K562 (cell line): Measurements from ENCODE around the gene GALR3. TPM values are rescaled to one million over a fixed set of nuclear protein-coding genes. Genes with fewer than 3 reads are reported as not detected.

Source experiments
- ATAC-seq: fragments of 200-7000 bp; cut with Tn5 transposase; 3 replicates; pipeline ENCODE4 v1.9.1; 2020; ENCODE audit warnings: moderate library complexity
- BruUV-seq: library from RNA; stranded (reverse); fragments of 400-500 nt; replicated peaks from 2 replicates; lab custom pipeline; 2021; lab: Mats Ljungman, UMichigan
- CTCF ChIA-PET: fragments of 300-600 bp; formaldehyde crosslinking; extraction: SDS; loops from one replicate; lab custom pipeline; 2021; ENCODE audit warnings: low intra/inter-chr PET ratio; lab: Yijun Ruan, JAX
- POLR2A ChIA-PET: fragments of 300-600, 350-650 bp; sonication (Branson Sonifier 250); formaldehyde crosslinking; extraction: SDS; loops from one replicate; lab custom pipeline; 2021; ENCODE audit warnings: antibody characterized with exemption, inconsistent platforms; lab: Yijun Ruan, JAX
- DNase-seq, 4 experiments: peaks; one replicate each; pipeline versions ENCODE4 v3.0.0 to v3.0.0-alpha.2; 2011 to 2018; ENCODE audit warnings: low spot score in 3 of 4, mixed read lengths in 3 of 4; ENCODE audit errors: extremely low read depth in 1 of 4
- FAIRE-seq: peaks from 2 replicates; lab custom pipeline; 2011; peaks lifted over from hg19 to GRCh38; lab: Jason Lieb, UNC
- H2AFZ ChIP-seq: 2 replicates; pipeline ENCODE4 v1.6.0; 2011; ENCODE audit warnings: low read depth, low read length, control low read depth, inconsistent platforms
- H3K27ac ChIP-seq: fragments of 200-600 bp; 3 replicates; pipeline ENCODE4 v1.8.0; 2011; ENCODE audit warnings: low read depth, mild to moderate bottlenecking, control low read depth, inconsistent platforms, low read length, moderate library complexity, mixed read lengths; ENCODE audit errors: extremely low read depth
- H3K27me3 ChIP-seq, 2 experiments: fragments of 300-600 bp in 1 of 2; 2 replicates in 1 of 2; 3 replicates in 1 of 2; pipeline versions ENCODE4 v1.6.0 to v1.8.0; 2011; ENCODE audit warnings: inconsistent platforms in 2 of 2, low read length in 2 of 2, mild to moderate bottlenecking in 1 of 2, mixed read lengths in 1 of 2, moderate library complexity in 1 of 2; ENCODE audit not compliant: control insufficient read depth in 2 of 2, insufficient read depth in 2 of 2
- H3K36me3 ChIP-seq: fragments of 300-600 bp; 3 replicates; pipeline ENCODE4 v1.8.0; 2011; ENCODE audit warnings: mild to moderate bottlenecking, low read length, inconsistent platforms; ENCODE audit not compliant: control insufficient read depth, insufficient read depth
- H3K4me1 ChIP-seq, 2 experiments: fragments of 200-600 bp in 1 of 2; replicated peaks in 1 of 2; 2 replicates in 1 of 2; 3 replicates in 1 of 2; pipeline versions ENCODE4 v1.5.1 to v1.8.0; 2011; ENCODE audit warnings: inconsistent platforms in 2 of 2, low read length in 2 of 2, mild to moderate bottlenecking in 1 of 2, mixed read lengths in 1 of 2, moderate library complexity in 1 of 2; ENCODE audit not compliant: control insufficient read depth in 2 of 2, insufficient read depth in 2 of 2
- H3K4me2 ChIP-seq: 2 replicates; pipeline ENCODE4 v1.6.1; 2011; ENCODE audit warnings: low read length, control low read depth, inconsistent platforms, mixed read lengths; ENCODE audit not compliant: insufficient read depth
- H3K4me3 ChIP-seq: fragments of 200-600 bp; sonication (generic), shearing (Covaris generic); 2 replicates; pipeline ENCODE4 v1.5.1; 2016; ENCODE audit warnings: control low read depth, inconsistent platforms
- H3K79me2 ChIP-seq: fragments of 200-600 bp; 3 replicates; pipeline ENCODE4 v1.8.0; 2011; ENCODE audit warnings: low read length, inconsistent platforms; ENCODE audit not compliant: control insufficient read depth, insufficient read depth
- H3K9ac ChIP-seq, 2 experiments: 2 replicates each; pipeline versions ENCODE4 v1.6.0 to v1.6.1; 2011; ENCODE audit warnings: low read depth in 2 of 2, low read length in 2 of 2, control low read depth in 1 of 2, inconsistent platforms in 1 of 2, mild to moderate bottlenecking in 1 of 2, mixed read lengths in 1 of 2; ENCODE audit not compliant: insufficient read depth in 1 of 2
- H3K9me1 ChIP-seq: one replicate; pipeline ENCODE4 v1.6.0; 2011; ENCODE audit warnings: inconsistent platforms, mild to moderate bottlenecking, low read length, moderate library complexity; ENCODE audit not compliant: control insufficient read depth, insufficient read depth
- H3K9me3 ChIP-seq: replicated peaks from 2 replicates; pipeline ENCODE4 v1.5.1; 2011; ENCODE audit warnings: low read depth, low read length, inconsistent platforms; ENCODE audit not compliant: control insufficient read depth, insufficient read depth
- H4K20me1 ChIP-seq: replicated peaks from 2 replicates; pipeline ENCODE4 v1.6.1; 2011; ENCODE audit warnings: low read length, inconsistent platforms, mixed read lengths; ENCODE audit not compliant: control insufficient read depth, insufficient read depth
- ADNP ChIP-seq: fragments of 200-800 bp; sonication (Bioruptor generic); IDR thresholded peaks from 2 replicates; pipeline ENCODE4 v1.6.1; 2016; ENCODE audit warnings: missing genetic modification characterization, missing compliant biosample characterization
- SIN3A ChIP-seq, 2 experiments: fragments of 150-350 bp in 1 of 2; IDR thresholded peaks; 2 replicates each; pipeline ENCODE4 v1.6.1; 2011 to 2016; ENCODE audit warnings: borderline replicate concordance in 2 of 2, low read depth in 2 of 2, low read length in 2 of 2, mild to moderate bottlenecking in 2 of 2, moderate library complexity in 2 of 2; ENCODE audit not compliant: control insufficient read depth in 1 of 2
- YY1 ChIP-seq, 3 experiments: IDR thresholded peaks; 2 replicates each; pipeline ENCODE4 v1.6.1; 2011; ENCODE audit warnings: low read length in 2 of 3, mild to moderate bottlenecking in 2 of 3, moderate library complexity in 2 of 3, borderline replicate concordance in 1 of 3, control low read depth in 1 of 3, low read depth in 1 of 3; ENCODE audit not compliant: insufficient read depth in 3 of 3, insufficient replicate concordance in 2 of 3, control insufficient read depth in 1 of 3, insufficient read length in 1 of 3; ENCODE audit errors: extremely low read depth in 1 of 3
- ZBTB7A ChIP-seq: IDR thresholded peaks from 2 replicates; pipeline ENCODE4 v1.6.1; 2011; ENCODE audit warnings: low read depth, mild to moderate bottlenecking, low read length, moderate library complexity, borderline replicate concordance; ENCODE audit not compliant: control insufficient read depth
- ZNF512 ChIP-seq: IDR thresholded peaks from 2 replicates; pipeline ENCODE4 v1.6.1; 2016; ENCODE audit warnings: missing genetic modification characterization, missing compliant biosample characterization
- WGBS: fragments of 100-300 bp; shearing (Covaris generic); methylation state at CpG from one replicate; pipeline ENCODE4 v1.1.6; 2016; ENCODE audit warnings: low coverage, mixed read lengths; ENCODE audit not compliant: insufficient coverage; ENCODE audit errors: missing lambda C conversion rate; 5-methylcytosine and 5-hydroxymethylcytosine counted together
- in situ Hi-C: fragments of 300-500 bp; cut with MboI; formaldehyde crosslinking; loops from 4 replicates; pipeline ENCODE4 v1.15.0; 2018; ENCODE audit warnings: inconsistent platforms, mixed read lengths
- intact Hi-C: fragments of 100-400 bp; cut with micrococcal nuclease; formaldehyde crosslinking; loops from 2 replicates; pipeline ENCODE4 v1.14.2; 2022
- polyA plus RNA-seq, 8 experiments: library from polyadenylated mRNA; depleted of rRNA in 4 of 8; stranded (reverse) in 5 of 8; unstranded in 3 of 8; fragments of >200 nt; fragmentation: Nextera tagmentation in 2 of 8; fragmentation: Illumina TruSeq in 1 of 8; extraction: Ambion mirVana in 2 of 8; extraction: Trizol in 1 of 8; gene quantifications; 2 replicates each; pipeline versions ENCODE4 v1.2.1 to v1.2.3, GENCODE V29; 2011 to 2014; ENCODE audit warnings: inconsistent platforms in 1 of 8, missing spikeins in 1 of 8
- total RNA-seq, 7 experiments: library from RNA; depleted of rRNA in 6 of 7; stranded (reverse); fragments of >200 nt in 6 of 7; fragmentation: Illumina TruSeq in 2 of 7; extraction: Trizol in 2 of 7; gene quantifications; 2 replicates each; pipeline versions ENCODE4 v1.2.1 to v1.2.3, GENCODE V29; 2011 to 2021; ENCODE audit warnings: low replicate concordance in 1 of 7
- TF ChIP-seq, protein P1 (sequence below): fragments of 450-650 bp; IDR thresholded peaks from 2 replicates; pipeline ENCODE4 v1.6.1; 2016; ENCODE audit warnings: borderline replicate concordance

GALR3 gene
- total and polyA plus RNA-seq, 9 of the 15 experiments (the other 6 are each of a cell fraction or from before 2014, with no cell fraction given), result 0.13 TPM; not detected in 8

GRCh38 chr22:37844904-37845329 is 21.7 kb downstream of the GALR3 start:
- POLR2A ChIA-PET, result interaction anchor here (0.8 to 1.6 kb wide), 4 partner anchors 8 to 108 kb away, joined by 3 to 6 read pairs (median 5); partner anchors contain the start of genes C22orf23 and POLR2F
- peaks cover 9 to 11% of the 10 kb centered on the region in 2 experiments; a peak in 4 of 5 replicates for H3K4me1 ChIP-seq
- no peak for DNase-seq
- TF ChIP-seq ZBTB7A, result no peak
- 0 out of 2 replicates have a peak, but pooled peaks have one; percentile 35 for TF ChIP-seq ZNF512
- TF ChIP-seq, protein P1, sequence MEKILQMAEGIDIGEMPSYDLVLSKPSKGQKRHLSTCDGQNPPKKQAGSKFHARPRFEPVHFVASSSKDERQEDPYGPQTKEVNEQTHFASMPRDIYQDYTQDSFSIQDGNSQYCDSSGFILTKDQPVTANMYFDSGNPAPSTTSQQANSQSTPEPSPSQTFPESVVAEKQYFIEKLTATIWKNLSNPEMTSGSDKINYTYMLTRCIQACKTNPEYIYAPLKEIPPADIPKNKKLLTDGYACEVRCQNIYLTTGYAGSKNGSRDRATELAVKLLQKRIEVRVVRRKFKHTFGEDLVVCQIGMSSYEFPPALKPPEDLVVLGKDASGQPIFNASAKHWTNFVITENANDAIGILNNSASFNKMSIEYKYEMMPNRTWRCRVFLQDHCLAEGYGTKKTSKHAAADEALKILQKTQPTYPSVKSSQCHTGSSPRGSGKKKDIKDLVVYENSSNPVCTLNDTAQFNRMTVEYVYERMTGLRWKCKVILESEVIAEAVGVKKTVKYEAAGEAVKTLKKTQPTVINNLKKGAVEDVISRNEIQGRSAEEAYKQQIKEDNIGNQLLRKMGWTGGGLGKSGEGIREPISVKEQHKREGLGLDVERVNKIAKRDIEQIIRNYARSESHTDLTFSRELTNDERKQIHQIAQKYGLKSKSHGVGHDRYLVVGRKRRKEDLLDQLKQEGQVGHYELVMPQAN, result peak; percentile 5; the same call in 1 of the 2 replicates
- TF ChIP-seq SIN3A (IDR thresholded peaks at IDR 0.05; ENCODE audit: borderline replicate concordance in 2 of 2, control insufficient read depth in 1 of 2, low read depth in 2 of 2, low read length in 2 of 2), result no peak
- no peak for TF ChIP-seq YY1 (IDR thresholded peaks at IDR 0.05; ENCODE audit: borderline replicate concordance in 1 of 3, control insufficient read depth in 1 of 3, extremely low read depth in 1 of 3, insufficient read depth in 3 of 3, insufficient read length in 1 of 3, insufficient replicate concordance in 2 of 3, low read depth in 1 of 3, low read length in 2 of 3)
- TF ChIP-seq ADNP (tag), result peak; percentile 54; the same call in 1 of the 2 replicates
- TF ChIP-seq, all 486 proteins: peak for 3
- WGBS, result 77% methylated on average over 5 of the region's 6 CpGs
- Histone ChIP-seq H3K4me3 (peak overlapping the region; percentile 77), H3K4me2 (peak overlapping the region; percentile 88), H3K27me3 (no peaks in the 10 kb centered on the region), H4K20me1 (no peaks in the 10 kb centered on the region), H3K9me3 (peaks cover 4% of the 10 kb centered on the region; the same call in 1 of the 2 replicates), H2AFZ (no peak overlapping the region), H3K9me1 (no peaks in the 10 kb centered on the region), H3K79me2 (peaks cover 47% of the 10 kb centered on the region), H3K36me3 (peaks cover 14% of the 10 kb centered on the region; the same call in 2 of the 3 replicates), H3K9ac (peak overlapping the region in 1 of 2 experiments; percentile 73; a peak in 2 of 4 replicates), H3K27ac (peak overlapping the region; percentile 62)
- FAIRE-seq (no peak), ATAC-seq (no peak)
- in situ Hi-C loops, result no loop called here
- intact Hi-C loops, result no loop called here
- no TSS peak for BruUV-seq
- CTCF ChIA-PET, result no interaction called here
